ENCODE results near the gene AKAP9.

Gene AKAP9

GRCh38 chr7:92042056-92042737 is 101.5 kb downstream of the AKAP9 start:
- POLR2A ChIA-PET, result no interaction called here
- 100% methylated on average over 2 of the region's 4 CpGs for WGBS (ENCODE audit: insufficient coverage)
- Histone ChIP-seq H3K4me1 (ENCODE audit: control extremely low read depth in 1 of 4, control insufficient read depth in 4 of 4, insufficient read depth in 4 of 4, low read length in 3 of 4) (no peaks in the 10 kb centered on the region), H3K27ac (ENCODE audit: insufficient read depth in 1 of 2, low read depth in 1 of 2, low read length in 2 of 2, poor library complexity in 1 of 2, severe bottlenecking in 2 of 2) (no peak overlapping the region), H3K27me3 (replicated peaks in 2 of 5; ENCODE audit: control insufficient read depth in 4 of 5, insufficient read depth in 5 of 5, low read length in 4 of 5) (no peaks in the 10 kb centered on the region), H3K9me3 (ENCODE audit: control extremely low read depth in 1 of 5, control insufficient read depth in 4 of 5, insufficient read depth in 2 of 5, low read depth in 1 of 5, low read length in 4 of 5) (no peaks in the 10 kb centered on the region), H3K4me3 (ENCODE audit: control insufficient read depth in 1 of 7, extremely low read depth in 1 of 7, insufficient read depth in 4 of 7, low read depth in 2 of 7, low read length in 6 of 7) (no peak overlapping the region), H3K36me3 (ENCODE audit: control insufficient read depth in 4 of 4, insufficient read depth in 4 of 4, low read length in 3 of 4) (peaks cover 18 to 64% (median 29%) of the 10 kb centered on the region in 4 experiments)
- no peak for DNase-seq
- CTCF ChIA-PET, result interaction anchor here (1.2 kb wide), 2 partner anchors 17 to 49 kb away, joined by 3 read pairs; no protein-coding TSS in a partner anchor

- CTCF ChIA-PET, result interaction anchor here (1.2 to 1.4 kb wide), 2 partner anchors 12 to 50 kb away, joined by 3 read pairs; no protein-coding TSS in a partner anchor
Measured at GRCh38 chr7:92043098-92043497, 102.4 kb downstream of the AKAP9 start.

DNA sequence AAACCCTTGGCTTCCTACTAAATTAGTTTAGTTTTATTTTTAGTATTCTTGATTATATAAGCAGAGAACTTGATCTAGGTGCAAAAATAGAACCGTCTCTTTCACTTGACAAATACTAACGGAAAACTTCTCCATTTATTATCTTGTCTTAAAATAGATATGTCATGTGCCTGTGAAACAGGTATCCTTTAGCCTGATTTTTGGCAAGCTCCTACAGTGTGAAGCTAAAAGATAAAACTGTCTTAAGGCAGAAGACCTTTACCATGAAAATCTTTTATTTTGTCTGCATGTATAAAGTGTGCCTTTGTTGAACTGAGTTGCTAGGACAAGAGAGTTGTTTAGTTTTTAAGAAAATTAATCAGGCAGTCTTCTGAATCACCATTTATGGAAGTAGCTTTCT is 103.0 kb downstream of the AKAP9 start:
- no CpG with 5 or more reads among the region's 2 CpGs for WGBS (ENCODE audit: insufficient coverage)
- Histone ChIP-seq H3K9me3 (ENCODE audit: control extremely low read depth in 1 of 5, control insufficient read depth in 4 of 5, insufficient read depth in 2 of 5, low read depth in 1 of 5, low read length in 4 of 5) (no peaks in the 10 kb centered on the region), H3K4me3 (ENCODE audit: control insufficient read depth in 1 of 7, extremely low read depth in 1 of 7, insufficient read depth in 4 of 7, low read depth in 2 of 7, low read length in 6 of 7) (no peak overlapping the region), H3K36me3 (ENCODE audit: control insufficient read depth in 4 of 4, insufficient read depth in 4 of 4, low read length in 3 of 4) (peaks cover 18 to 67% (median 32%) of the 10 kb centered on the region in 4 experiments), H3K27ac (ENCODE audit: insufficient read depth in 1 of 2, low read depth in 1 of 2, low read length in 2 of 2, poor library complexity in 1 of 2, severe bottlenecking in 2 of 2) (no peak overlapping the region), H3K27me3 (replicated peaks in 2 of 5; ENCODE audit: control insufficient read depth in 4 of 5, insufficient read depth in 5 of 5, low read length in 4 of 5) (no peaks in the 10 kb centered on the region), H3K4me1 (ENCODE audit: control extremely low read depth in 1 of 4, control insufficient read depth in 4 of 4, insufficient read depth in 4 of 4, low read length in 3 of 4) (no peaks in the 10 kb centered on the region)
- peak in 1 of 3 donors; percentile 8 for DNase-seq
- CTCF ChIA-PET, result interaction anchor here (1.4 kb wide), 2 partner anchors 9 to 12 kb away, joined by 3 read pairs; no protein-coding TSS in a partner anchor
- POLR2A ChIA-PET, result no interaction called here

More at GRCh38 chr7:92043098-92043497, 102.4 kb downstream of the AKAP9 start:
- POLR2A ChIA-PET, result no interaction called here
- H3K27me3 ChIP-seq (replicated peaks in 2 of 5; ENCODE audit: control insufficient read depth in 4 of 5, insufficient read depth in 5 of 5, low read length in 4 of 5), result no peaks in the 10 kb centered on the region
- no peak overlapping the region for H3K4me3 ChIP-seq (ENCODE audit: control insufficient read depth in 1 of 7, extremely low read depth in 1 of 7, insufficient read depth in 4 of 7, low read depth in 2 of 7, low read length in 6 of 7)
- no CpG with 5 or more reads among the region's 2 CpGs for WGBS (ENCODE audit: insufficient coverage)
- no peaks in the 10 kb centered on the region for H3K9me3 ChIP-seq (ENCODE audit: control extremely low read depth in 1 of 5, control insufficient read depth in 4 of 5, insufficient read depth in 2 of 5, low read depth in 1 of 5, low read length in 4 of 5)
- H3K36me3 ChIP-seq (ENCODE audit: control insufficient read depth in 4 of 4, insufficient read depth in 4 of 4, low read length in 3 of 4), result peaks cover 18 to 67% (median 30%) of the 10 kb centered on the region in 4 experiments
- H3K4me1 ChIP-seq (ENCODE audit: control extremely low read depth in 1 of 4, control insufficient read depth in 4 of 4, insufficient read depth in 4 of 4, low read length in 3 of 4), result no peaks in the 10 kb centered on the region
- no peak overlapping the region for H3K27ac ChIP-seq (ENCODE audit: insufficient read depth in 1 of 2, low read depth in 1 of 2, low read length in 2 of 2, poor library complexity in 1 of 2, severe bottlenecking in 2 of 2)
- no peak for DNase-seq

DNA sequence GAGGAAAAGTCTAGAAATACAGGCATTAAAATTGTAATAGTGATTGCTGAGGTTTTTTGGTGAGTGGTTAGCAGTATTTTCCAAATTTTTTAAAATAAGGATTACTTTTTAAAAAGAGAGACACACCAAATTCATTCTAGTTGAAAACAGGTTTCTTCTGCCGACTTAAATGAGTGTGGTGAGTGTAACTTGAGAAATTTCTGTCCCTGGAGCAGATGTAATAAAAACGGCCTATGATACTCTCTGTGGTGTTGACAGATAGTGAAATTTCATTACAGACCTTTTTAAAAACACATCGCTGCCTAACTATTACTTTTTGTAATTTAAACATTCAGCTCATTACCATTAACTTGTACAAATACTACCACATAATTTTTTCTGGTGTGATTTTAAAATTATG is 103.5 kb downstream of the AKAP9 start:
- Histone ChIP-seq H3K9me3 (ENCODE audit: control extremely low read depth in 1 of 5, control insufficient read depth in 4 of 5, insufficient read depth in 2 of 5, low read depth in 1 of 5, low read length in 4 of 5) (no peaks in the 10 kb centered on the region), H3K27me3 (replicated peaks in 2 of 5; ENCODE audit: control insufficient read depth in 4 of 5, insufficient read depth in 5 of 5, low read length in 4 of 5) (no peaks in the 10 kb centered on the region), H3K36me3 (ENCODE audit: control insufficient read depth in 4 of 4, insufficient read depth in 4 of 4, low read length in 3 of 4) (peaks cover 20 to 68% (median 33%) of the 10 kb centered on the region in 4 experiments), H3K4me3 (ENCODE audit: control insufficient read depth in 1 of 7, extremely low read depth in 1 of 7, insufficient read depth in 4 of 7, low read depth in 2 of 7, low read length in 6 of 7) (no peak overlapping the region), H3K4me1 (ENCODE audit: control extremely low read depth in 1 of 4, control insufficient read depth in 4 of 4, insufficient read depth in 4 of 4, low read length in 3 of 4) (no peaks in the 10 kb centered on the region), H3K27ac (ENCODE audit: insufficient read depth in 1 of 2, low read depth in 1 of 2, low read length in 2 of 2, poor library complexity in 1 of 2, severe bottlenecking in 2 of 2) (no peak overlapping the region)
- no CpG with 5 or more reads among the region's 3 CpGs for WGBS (ENCODE audit: insufficient coverage)
- ChIA-PET CTCF (interaction anchor here (0.9 to 1.4 kb wide), 4 partner anchors 9 to 16 kb away, joined by 3 to 4 read pairs (median 3); no protein-coding TSS in a partner anchor), POLR2A (no interaction called here)
- no peak for DNase-seq

DNA sequence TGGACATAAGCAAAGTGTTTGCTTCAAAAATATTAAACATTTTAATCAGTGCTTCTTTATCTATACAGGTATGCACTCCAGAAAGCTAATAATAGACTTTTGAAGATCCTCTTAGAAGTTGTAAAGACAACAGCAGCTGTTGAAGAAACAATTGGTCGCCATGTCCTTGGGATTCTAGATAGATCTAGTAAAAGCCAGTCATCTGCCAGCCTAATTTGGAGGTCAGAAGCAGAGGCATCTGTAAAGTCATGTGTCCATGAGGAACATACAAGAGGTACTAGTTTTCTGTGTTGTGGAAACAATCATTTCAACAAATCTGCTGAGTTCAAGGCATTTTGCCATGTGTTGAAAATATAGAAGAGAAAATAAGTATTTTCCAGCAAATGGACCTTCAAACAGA is 104.3 kb downstream of the AKAP9 start:
- no peak for DNase-seq
- peaks cover 20 to 65% (median 32%) of the 10 kb centered on the region in 4 experiments for H3K36me3 ChIP-seq (ENCODE audit: control insufficient read depth in 4 of 4, insufficient read depth in 4 of 4, low read length in 3 of 4)
- H3K4me3 ChIP-seq (ENCODE audit: control insufficient read depth in 1 of 7, extremely low read depth in 1 of 7, insufficient read depth in 4 of 7, low read depth in 2 of 7, low read length in 6 of 7), result no peak overlapping the region
- no peaks in the 10 kb centered on the region for H3K27me3 ChIP-seq (replicated peaks in 2 of 5; ENCODE audit: control insufficient read depth in 4 of 5, insufficient read depth in 5 of 5, low read length in 4 of 5)
- ChIA-PET CTCF (interaction anchor here (0.5 to 1.4 kb wide), 4 partner anchors 10 to 212 kb away, joined by 3 to 4 read pairs (median 4); no protein-coding TSS in a partner anchor), POLR2A (no interaction called here)
- WGBS (ENCODE audit: insufficient coverage), result 100% methylated on average over 1 of the region's 1 CpG
- no peaks in the 10 kb centered on the region for H3K9me3 ChIP-seq (ENCODE audit: control extremely low read depth in 1 of 5, control insufficient read depth in 4 of 5, insufficient read depth in 2 of 5, low read depth in 1 of 5, low read length in 4 of 5)
- no peak overlapping the region for H3K27ac ChIP-seq (ENCODE audit: insufficient read depth in 1 of 2, low read depth in 1 of 2, low read length in 2 of 2, poor library complexity in 1 of 2, severe bottlenecking in 2 of 2)
- H3K4me1 ChIP-seq (ENCODE audit: control extremely low read depth in 1 of 4, control insufficient read depth in 4 of 4, insufficient read depth in 4 of 4, low read length in 3 of 4), result no peaks in the 10 kb centered on the region

DNA sequence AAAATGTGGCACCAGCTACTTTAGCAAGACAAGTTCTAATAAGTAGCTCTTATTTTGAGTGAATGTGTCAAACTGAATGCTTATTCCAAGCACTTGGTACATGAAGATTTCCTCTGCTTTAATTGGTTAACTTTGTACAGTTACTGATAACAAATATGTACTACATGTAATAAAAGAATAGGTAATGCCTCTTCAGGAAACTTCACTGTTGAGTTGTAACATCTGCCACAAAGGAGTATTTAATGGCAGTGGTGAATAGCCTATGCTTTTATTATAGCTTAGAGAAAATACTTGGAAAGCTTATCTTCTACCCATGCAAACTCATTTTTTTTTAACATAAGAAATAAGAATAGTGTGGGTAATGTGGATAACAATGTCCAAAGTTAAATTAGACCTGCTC is 111.0 kb downstream of the AKAP9 start:
- no peak overlapping the region for H3K4me3 ChIP-seq (ENCODE audit: control insufficient read depth in 1 of 7, extremely low read depth in 1 of 7, insufficient read depth in 4 of 7, low read depth in 2 of 7, low read length in 6 of 7)
- H3K27me3 ChIP-seq (replicated peaks in 2 of 5; ENCODE audit: control insufficient read depth in 4 of 5, insufficient read depth in 5 of 5, low read length in 4 of 5), result no peaks in the 10 kb centered on the region
- POLR2A ChIA-PET, result no interaction called here
- no peak overlapping the region for H3K27ac ChIP-seq (ENCODE audit: insufficient read depth in 1 of 2, low read depth in 1 of 2, low read length in 2 of 2, poor library complexity in 1 of 2, severe bottlenecking in 2 of 2)
- peaks cover 0 to 10% (median 3%) of the 10 kb centered on the region in 4 experiments for H3K4me1 ChIP-seq (ENCODE audit: control extremely low read depth in 1 of 4, control insufficient read depth in 4 of 4, insufficient read depth in 4 of 4, low read length in 3 of 4)
- no peak for DNase-seq
- peaks cover 8 to 33% (median 19%) of the 10 kb centered on the region in 4 experiments for H3K36me3 ChIP-seq (ENCODE audit: control insufficient read depth in 4 of 4, insufficient read depth in 4 of 4, low read length in 3 of 4)
- no peaks in the 10 kb centered on the region for H3K9me3 ChIP-seq (ENCODE audit: control extremely low read depth in 1 of 5, control insufficient read depth in 4 of 5, insufficient read depth in 2 of 5, low read depth in 1 of 5, low read length in 4 of 5)
- CTCF ChIA-PET, result interaction anchor here (1.2 kb wide), 1 partner anchor 11 kb away, joined by 3 read pairs; no protein-coding TSS in a partner anchor

- H3K36me3 ChIP-seq (ENCODE audit: control insufficient read depth in 4 of 4, insufficient read depth in 4 of 4, low read length in 3 of 4), result peaks cover 8 to 28% (median 16%) of the 10 kb centered on the region in 4 experiments
- H3K27me3 ChIP-seq (replicated peaks in 2 of 5; ENCODE audit: control insufficient read depth in 4 of 5, insufficient read depth in 5 of 5, low read length in 4 of 5), result no peaks in the 10 kb centered on the region
- H3K9me3 ChIP-seq (ENCODE audit: control extremely low read depth in 1 of 5, control insufficient read depth in 4 of 5, insufficient read depth in 2 of 5, low read depth in 1 of 5, low read length in 4 of 5), result no peaks in the 10 kb centered on the region
- DNase-seq, result no peak
- CTCF ChIA-PET, result interaction anchor here (1.2 kb wide), 1 partner anchor 12 kb away, joined by 3 read pairs; no protein-coding TSS in a partner anchor
- peaks cover 0 to 10% (median 4%) of the 10 kb centered on the region in 4 experiments for H3K4me1 ChIP-seq (ENCODE audit: control extremely low read depth in 1 of 4, control insufficient read depth in 4 of 4, insufficient read depth in 4 of 4, low read length in 3 of 4)
- WGBS (ENCODE audit: insufficient coverage), result 100% methylated on average over 1 of the region's 2 CpGs
- POLR2A ChIA-PET, result no interaction called here
- no peak overlapping the region for H3K4me3 ChIP-seq (ENCODE audit: control insufficient read depth in 1 of 7, extremely low read depth in 1 of 7, insufficient read depth in 4 of 7, low read depth in 2 of 7, low read length in 6 of 7)
- no peak overlapping the region for H3K27ac ChIP-seq (ENCODE audit: insufficient read depth in 1 of 2, low read depth in 1 of 2, low read length in 2 of 2, poor library complexity in 1 of 2, severe bottlenecking in 2 of 2)
Measured at GRCh38 chr7:92052159-92052558, 111.5 kb downstream of the AKAP9 start.
